Measurements from ENCODE around the gene GPRC5A.

Gene GPRC5A

GRCh38 chr12:12943586-12944260 is 52.4 kb downstream of the GPRC5A start:
- DNase-seq, result no peak

DNA sequence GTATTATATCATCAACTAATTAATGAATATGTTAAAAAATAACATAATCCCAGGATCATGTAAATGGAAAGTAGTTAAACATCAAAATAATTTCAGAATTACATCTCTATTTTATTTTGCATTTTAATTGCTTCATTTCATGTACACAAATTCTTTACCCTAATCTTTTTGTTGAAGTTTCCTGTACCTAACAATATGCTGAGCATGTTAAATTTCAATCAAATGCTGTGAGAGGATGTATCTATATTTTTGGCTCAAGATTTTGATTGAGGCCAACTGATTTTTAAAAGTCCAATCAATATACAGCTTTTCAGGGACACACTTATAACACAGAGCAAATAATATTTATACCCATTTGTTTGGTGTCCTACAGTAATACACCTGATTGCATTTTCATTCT is 54.2 kb downstream of the GPRC5A start:
- no peak for DNase-seq

GRCh38 chr12:12946686-12947355 is 55.5 kb downstream of the GPRC5A start:
- DNase-seq, result no peak

- DNase-seq, result no peak
These were observed 56.5 kb downstream of the GPRC5A start for GRCh38 chr12:12947902-12948301.

- no peak for DNase-seq
These were observed 60.1 kb downstream of the GPRC5A start for GRCh38 chr12:12951504-12951903.

GRCh38 chr12:12952036-12952435 is 60.7 kb downstream of the GPRC5A start, which contains the start of gene GPRC5D:
Gene GPRC5D, minus strand, starts transcription at chr12:12952170. Its CDS starts 1,786 bp downstream, at chr12:12950384.
- no peak for DNase-seq

DNA sequence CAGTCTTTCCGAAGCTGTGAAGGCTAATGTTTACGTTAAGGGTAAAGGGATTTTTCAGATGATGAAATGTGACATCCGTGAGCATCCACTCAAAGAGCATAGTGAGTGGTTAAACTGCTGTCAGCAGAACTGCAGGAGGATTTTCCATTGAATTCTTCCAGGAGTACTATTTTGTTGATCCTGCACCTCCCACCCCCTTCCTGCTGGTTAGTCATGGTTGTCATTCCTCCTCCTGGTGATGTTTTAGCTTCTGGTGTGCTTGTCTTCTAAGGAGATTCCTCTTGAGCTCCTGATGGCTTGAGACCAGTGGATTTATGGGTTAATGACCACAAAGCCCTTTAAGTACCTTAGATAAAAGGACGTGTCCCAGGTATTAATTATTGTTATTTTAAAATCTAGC is 63.0 kb downstream of the GPRC5A start:
- no peak for DNase-seq

DNA sequence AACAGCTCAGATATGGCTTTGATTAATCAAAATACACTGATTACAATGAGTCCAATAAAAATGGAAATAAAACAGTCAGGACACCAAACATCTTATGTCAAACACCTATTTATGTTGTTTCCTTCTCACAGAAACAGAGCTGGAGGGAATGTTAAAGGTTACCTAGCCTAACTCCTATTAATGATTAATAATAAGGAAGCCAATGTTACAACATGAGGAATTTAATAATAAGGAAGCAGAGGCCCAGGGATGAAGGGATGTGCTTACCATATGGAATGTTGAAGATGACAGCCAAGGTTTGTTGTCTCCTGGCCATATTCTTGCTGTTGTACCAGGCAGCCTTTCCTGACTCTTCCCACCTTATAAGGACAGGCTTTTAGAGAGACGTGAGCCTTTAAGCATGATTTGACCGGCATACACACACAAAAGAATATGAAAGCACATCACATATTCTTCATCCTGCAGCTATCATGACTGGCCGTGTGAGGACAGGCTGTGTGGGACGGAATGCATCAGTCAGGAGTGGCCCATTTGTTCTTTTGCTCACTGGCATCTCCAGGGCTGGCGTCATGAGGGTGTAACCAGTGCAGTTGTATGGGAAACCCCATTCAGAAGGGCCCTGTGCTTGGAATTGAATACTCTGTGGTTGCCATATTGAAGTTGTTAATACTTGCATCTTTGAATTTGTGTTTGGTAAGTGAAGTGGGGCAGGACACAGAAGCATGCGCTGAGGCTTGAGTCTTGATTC is 63.7 kb downstream of the GPRC5A start:
- DNase-seq, result no peak

DNA sequence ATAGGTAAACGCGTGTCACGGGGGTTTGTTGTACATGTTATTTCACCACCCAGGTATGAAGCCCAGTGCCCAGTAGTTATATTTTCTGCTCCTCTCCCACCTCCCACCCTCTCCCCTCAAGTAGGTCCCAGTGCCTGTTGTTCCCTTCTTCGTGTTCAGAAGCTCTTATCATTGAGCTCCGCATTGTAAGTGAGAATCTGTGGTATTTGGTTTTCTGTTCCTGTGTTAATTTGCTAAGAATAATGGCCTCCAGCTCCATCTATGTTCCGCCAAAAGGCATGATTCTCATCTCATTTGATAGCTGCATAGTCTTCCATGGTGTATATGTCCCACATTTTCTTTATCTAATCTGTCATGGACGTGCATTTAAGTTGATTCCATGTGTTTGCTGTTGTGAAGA is 67.5 kb downstream of the GPRC5A start:
- DNase-seq, result no peak

DNA sequence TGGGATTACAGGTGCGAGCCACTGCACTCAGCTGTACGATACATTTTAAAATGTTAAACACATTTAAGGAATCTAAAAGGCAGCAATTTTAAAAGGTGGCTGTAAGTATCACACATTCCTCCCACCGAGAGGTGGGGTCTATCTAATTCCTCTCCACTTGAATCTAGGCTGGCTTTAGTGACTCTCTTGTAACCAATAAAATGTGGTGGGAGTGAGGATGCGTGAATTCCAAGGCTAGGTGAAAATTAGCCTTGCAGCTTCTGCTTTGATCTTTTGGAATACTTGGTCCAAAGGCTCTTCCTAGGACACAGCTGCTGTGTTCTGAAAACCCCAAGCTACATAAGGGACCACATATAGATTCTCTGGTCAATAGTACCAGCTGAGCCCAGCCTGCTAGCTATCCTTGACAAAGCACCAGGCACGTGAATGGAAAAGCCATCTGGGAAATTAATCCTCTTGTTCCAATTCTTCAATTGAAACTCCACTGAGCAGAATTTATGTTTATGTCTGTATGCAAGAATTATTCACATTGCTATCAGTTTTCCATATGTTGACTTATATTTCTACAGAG is 69.4 kb downstream of the GPRC5A start:
- DNase-seq, result no peak

DNA sequence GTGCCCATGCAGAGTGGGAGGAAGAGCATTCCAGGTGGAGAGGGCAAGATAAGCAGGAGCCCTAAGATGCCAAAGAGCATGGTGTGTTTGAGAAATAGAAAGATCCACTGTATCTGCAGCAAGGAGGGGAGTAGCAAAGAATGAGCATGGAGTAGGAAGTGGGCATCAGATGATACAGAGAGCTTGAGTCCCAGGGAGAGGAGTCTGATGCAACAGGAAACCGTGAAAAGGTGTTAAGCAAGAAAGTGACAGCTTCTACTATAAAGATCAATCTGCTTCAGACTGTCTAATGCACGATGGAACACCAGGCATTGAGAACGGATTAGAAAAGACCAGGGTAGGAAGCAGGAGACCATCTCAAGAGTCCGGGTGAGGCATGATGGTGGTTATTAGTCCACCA is 72.9 kb downstream of the GPRC5A start:
- DNase-seq, result no peak

GRCh38 chr12:12965836-12966235 is 74.5 kb downstream of the GPRC5A start:
- DNase-seq, result no peak

Data from stimulated activated CD4-positive, alpha-beta T cell treated with anti-CD3 and anti-CD28 coated beads, Interleukin-12 subunit alpha, Interleukin-12 subunit beta, amount 100 ng/mL, for 4 hours (primary cell).